Progenitor cell of endocrine pancreas (in vitro differentiated cells): ENCODE results near the gene OSBP. TPM values are rescaled to one million over a fixed set of nuclear protein-coding genes. Genes with fewer than 3 reads are reported as not detected.

Experiments
- DNase-seq: peaks from one replicate; pipeline ENCODE4 v3.0.0; 2021; ENCODE audit warnings: low spot score; ENCODE audit not compliant: unreplicated experiment
- H3K27ac Mint-ChIP-seq: 2 replicates; pipeline ENCODE4 v1.8.0; 2021; ENCODE audit warnings: mild to moderate bottlenecking, moderate library complexity, mixed read lengths
- H3K27me3 Mint-ChIP-seq: 2 replicates; pipeline ENCODE4 v1.8.0; 2021; ENCODE audit warnings: mixed read lengths
- H3K36me3 Mint-ChIP-seq: 2 replicates; pipeline ENCODE4 v1.8.0; 2022; ENCODE audit warnings: mixed read lengths; ENCODE audit not compliant: insufficient read depth
- H3K4me1 Mint-ChIP-seq: 2 replicates; pipeline ENCODE4 v1.8.0; 2021; ENCODE audit warnings: low read depth, mixed read lengths
- H3K4me3 Mint-ChIP-seq: 2 replicates; pipeline ENCODE4 v1.8.0; 2021; ENCODE audit warnings: low read depth, mild to moderate bottlenecking, moderate library complexity, mixed read lengths
- H3K9me3 Mint-ChIP-seq: 2 replicates; pipeline ENCODE4 v1.8.0; 2021; ENCODE audit warnings: low read depth, mixed read lengths
- total RNA-seq: library from RNA; stranded (reverse); gene quantifications from 2 replicates; pipeline ENCODE4 v1.2.1, GENCODE V29; 2021
- TF ChIP-seq, protein P1 (sequence below): fragments of 200-600 bp; sonication (generic); IDR thresholded peaks from one replicate; pipeline ENCODE4 v1.5.0; 2021; ENCODE audit warnings: antibody characterized with exemption, mild to moderate bottlenecking; ENCODE audit not compliant: unreplicated experiment

OSBP gene
- total RNA-seq, 1 donor from 2014 or later = 42.7 TPM

DNA sequence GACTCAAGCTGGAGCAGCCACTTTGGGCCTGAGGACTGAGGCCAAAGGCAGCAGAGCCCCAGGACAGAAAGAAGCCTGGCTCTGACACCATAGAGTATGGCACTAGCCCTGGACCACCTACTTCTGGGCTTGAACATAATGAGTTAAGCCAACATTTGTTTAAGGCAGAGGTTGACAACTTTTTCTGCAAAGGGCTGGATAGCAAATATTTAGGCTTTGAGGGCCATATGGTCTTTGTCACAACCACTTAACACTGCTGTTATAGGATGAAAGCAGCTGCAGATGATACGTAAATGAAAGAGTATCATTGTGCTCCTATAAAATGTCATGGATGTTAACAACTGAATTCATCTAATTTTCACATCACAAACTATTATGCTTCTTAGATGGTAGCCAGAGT is 16.6 kb downstream of the OSBP start:
- H3K4me3 Mint-ChIP-seq = no peak overlapping the region
- H3K9me3 Mint-ChIP-seq = no peaks in the 10 kb centered on the region
- H3K36me3 Mint-ChIP-seq = peaks cover 29% of the 10 kb centered on the region
- peaks cover 4% of the 10 kb centered on the region for H3K4me1 Mint-ChIP-seq
- TF ChIP-seq, protein P1, sequence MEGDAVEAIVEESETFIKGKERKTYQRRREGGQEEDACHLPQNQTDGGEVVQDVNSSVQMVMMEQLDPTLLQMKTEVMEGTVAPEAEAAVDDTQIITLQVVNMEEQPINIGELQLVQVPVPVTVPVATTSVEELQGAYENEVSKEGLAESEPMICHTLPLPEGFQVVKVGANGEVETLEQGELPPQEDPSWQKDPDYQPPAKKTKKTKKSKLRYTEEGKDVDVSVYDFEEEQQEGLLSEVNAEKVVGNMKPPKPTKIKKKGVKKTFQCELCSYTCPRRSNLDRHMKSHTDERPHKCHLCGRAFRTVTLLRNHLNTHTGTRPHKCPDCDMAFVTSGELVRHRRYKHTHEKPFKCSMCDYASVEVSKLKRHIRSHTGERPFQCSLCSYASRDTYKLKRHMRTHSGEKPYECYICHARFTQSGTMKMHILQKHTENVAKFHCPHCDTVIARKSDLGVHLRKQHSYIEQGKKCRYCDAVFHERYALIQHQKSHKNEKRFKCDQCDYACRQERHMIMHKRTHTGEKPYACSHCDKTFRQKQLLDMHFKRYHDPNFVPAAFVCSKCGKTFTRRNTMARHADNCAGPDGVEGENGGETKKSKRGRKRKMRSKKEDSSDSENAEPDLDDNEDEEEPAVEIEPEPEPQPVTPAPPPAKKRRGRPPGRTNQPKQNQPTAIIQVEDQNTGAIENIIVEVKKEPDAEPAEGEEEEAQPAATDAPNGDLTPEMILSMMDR = no peak
- no peak for DNase-seq
- no peak overlapping the region for H3K27ac Mint-ChIP-seq
- H3K27me3 Mint-ChIP-seq = no peaks in the 10 kb centered on the region

DNA sequence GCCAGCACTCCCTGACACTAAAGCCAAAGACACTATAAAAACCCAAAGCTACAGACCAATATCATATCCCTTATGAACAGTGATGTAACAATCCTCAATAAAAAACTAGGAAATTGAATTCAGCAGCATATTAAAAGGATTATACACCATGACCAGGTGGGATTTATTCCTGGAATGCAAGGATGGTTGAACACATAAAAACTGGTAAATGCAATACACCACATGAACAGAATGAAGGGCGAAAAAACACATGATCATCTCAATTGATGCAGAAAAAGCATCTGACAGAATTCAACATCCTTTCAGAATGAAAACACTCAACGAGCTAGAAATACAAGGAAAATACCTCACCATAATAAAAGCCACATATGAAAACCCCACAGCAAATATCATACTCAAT is 31.3 kb downstream of the OSBP start:
- Mint-ChIP-seq H3K4me1 (peaks cover 6% of the 10 kb centered on the region), H3K27ac (peak overlapping the region; percentile 73), H3K4me3 (no peak overlapping the region), H3K36me3 (peaks cover 52% of the 10 kb centered on the region), H3K27me3 (no peaks in the 10 kb centered on the region), H3K9me3 (peaks cover 9% of the 10 kb centered on the region)
- no peak for DNase-seq
- TF ChIP-seq, protein P1 = no peak

DNA sequence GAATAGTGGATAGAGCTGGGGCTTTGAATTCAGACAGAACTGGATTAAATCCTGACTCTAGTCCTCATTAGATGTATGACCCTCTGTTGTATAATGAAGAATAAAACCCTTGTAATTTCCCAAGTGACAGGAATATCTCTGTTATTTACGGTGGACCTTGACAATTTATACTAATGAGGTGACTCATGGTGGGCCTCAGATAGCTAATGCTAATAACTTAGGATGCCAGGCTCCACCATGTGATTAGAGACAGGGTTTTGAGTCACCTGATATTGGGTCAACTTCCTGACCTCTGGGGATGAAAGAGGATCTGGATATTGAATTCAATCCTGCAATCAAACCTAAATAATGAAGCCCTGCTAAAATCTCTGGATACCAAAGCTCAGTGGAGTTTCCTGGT is 33.6 kb downstream of the OSBP start:
- Mint-ChIP-seq H3K4me3 (no peak overlapping the region), H3K36me3 (peaks cover 52% of the 10 kb centered on the region), H3K27ac (peak overlapping the region; percentile 29), H3K27me3 (no peaks in the 10 kb centered on the region), H3K9me3 (peaks cover 9% of the 10 kb centered on the region), H3K4me1 (peaks cover 6% of the 10 kb centered on the region)
- DNase-seq = no peak
- TF ChIP-seq, protein P1 = no peak

DNA sequence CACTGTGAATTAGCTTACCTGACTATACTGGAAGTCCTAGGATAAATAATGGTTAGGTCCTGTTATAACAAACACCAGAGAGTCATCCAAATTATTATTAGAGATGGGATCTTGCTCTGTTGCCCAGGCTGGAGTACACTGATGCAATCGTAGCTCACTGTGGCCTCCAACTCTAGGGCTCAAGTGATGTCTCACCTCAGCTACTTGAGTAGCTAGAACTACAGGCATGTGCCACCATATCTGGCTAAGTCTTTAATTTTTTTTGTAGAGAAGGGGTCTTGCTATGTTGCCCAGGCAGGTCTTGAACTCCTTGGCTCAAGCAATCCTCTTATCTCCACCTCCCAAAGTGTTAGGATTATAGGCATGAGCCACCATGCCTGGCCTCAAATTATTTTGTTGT is 37.2 kb downstream of the OSBP start:
- no peak overlapping the region for H3K4me3 Mint-ChIP-seq
- H3K36me3 Mint-ChIP-seq = peaks cover 39% of the 10 kb centered on the region
- H3K27ac Mint-ChIP-seq = no peak overlapping the region
- H3K9me3 Mint-ChIP-seq = no peaks in the 10 kb centered on the region
- no peak for DNase-seq
- H3K27me3 Mint-ChIP-seq = no peaks in the 10 kb centered on the region
- H3K4me1 Mint-ChIP-seq = peaks cover 6% of the 10 kb centered on the region
- TF ChIP-seq, protein P1 = no peak

DNA sequence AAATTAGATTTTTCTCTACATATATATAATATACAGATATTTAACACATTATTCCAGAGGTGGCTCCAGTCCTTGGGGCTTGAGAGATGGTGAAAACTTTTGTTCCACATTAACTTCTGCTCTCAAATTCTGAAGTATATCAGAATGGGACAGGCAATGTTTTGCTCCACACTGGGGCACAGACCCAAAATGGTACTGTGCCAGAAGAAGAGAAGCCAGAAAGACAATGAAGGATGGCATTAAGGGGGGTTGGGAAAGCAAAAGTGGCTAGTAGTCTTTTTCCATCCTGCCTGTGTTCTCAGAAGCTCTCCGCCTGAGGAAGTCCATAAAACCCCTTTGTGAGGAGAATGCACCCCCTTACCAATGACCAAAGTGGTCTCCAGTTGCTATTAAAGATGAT is 40.1 kb downstream of the OSBP start:
- Mint-ChIP-seq H3K36me3 (peaks cover 32% of the 10 kb centered on the region), H3K4me3 (no peak overlapping the region), H3K27ac (no peak overlapping the region), H3K9me3 (no peaks in the 10 kb centered on the region), H3K27me3 (no peaks in the 10 kb centered on the region), H3K4me1 (no peaks in the 10 kb centered on the region)
- TF ChIP-seq, protein P1 = no peak
- no peak for DNase-seq
